HL-60 (cell line): Measurements from ENCODE around the gene ADAMTS13.

Experiments
- DNase-seq, 2 experiments: peaks; one replicate each; pipeline ENCODE4 v3.0.0-alpha.2; 2010 to 2020; ENCODE audit warnings: low read depth in 1 of 2, low spot score in 1 of 2
- H3K27ac ChIP-seq: fragments of 250-450 bp; sonication (Bioruptor Pico); replicated peaks from 2 replicates; pipeline ENCODE4 v1.5.1; 2020; ENCODE audit warnings: mild to moderate bottlenecking, moderate library complexity
- H3K27me3 ChIP-seq: fragments of 250-450 bp; sonication (Bioruptor Pico); 2 replicates; pipeline ENCODE4 v1.5.1; 2021; ENCODE audit warnings: mild to moderate bottlenecking, moderate library complexity; ENCODE audit not compliant: insufficient read depth, poor library complexity, severe bottlenecking
- H3K4me3 ChIP-seq: replicated peaks from 2 replicates; pipeline ENCODE4 v1.5.1; 2011; ENCODE audit warnings: mild to moderate bottlenecking, control low read depth, low read length; ENCODE audit not compliant: insufficient read depth
- GABPA ChIP-seq: IDR thresholded peaks from 2 replicates; pipeline ENCODE4 v1.6.1; 2012; ENCODE audit warnings: low read depth
- POLR2AphosphoS5 ChIP-seq: IDR thresholded peaks from 2 replicates; pipeline ENCODE4 v1.6.1; 2012; ENCODE audit warnings: low read depth
- SPI1 ChIP-seq: IDR thresholded peaks from 2 replicates; pipeline ENCODE4 v1.6.1; 2012; ENCODE audit warnings: low read depth, mild to moderate bottlenecking, borderline replicate concordance
- TF ChIP-seq, protein P1 (sequence below): IDR thresholded peaks from one replicate; pipeline ENCODE4 v1.5.1; 2011; ENCODE audit warnings: low read length, control low read depth, inconsistent platforms; ENCODE audit not compliant: insufficient read depth
- TF ChIP-seq, protein P2 (sequence below): IDR thresholded peaks from 2 replicates; pipeline ENCODE4 v1.6.1; 2012; ENCODE audit warnings: low read depth; ENCODE audit not compliant: insufficient replicate concordance

The ADAMTS13 gene

DNA sequence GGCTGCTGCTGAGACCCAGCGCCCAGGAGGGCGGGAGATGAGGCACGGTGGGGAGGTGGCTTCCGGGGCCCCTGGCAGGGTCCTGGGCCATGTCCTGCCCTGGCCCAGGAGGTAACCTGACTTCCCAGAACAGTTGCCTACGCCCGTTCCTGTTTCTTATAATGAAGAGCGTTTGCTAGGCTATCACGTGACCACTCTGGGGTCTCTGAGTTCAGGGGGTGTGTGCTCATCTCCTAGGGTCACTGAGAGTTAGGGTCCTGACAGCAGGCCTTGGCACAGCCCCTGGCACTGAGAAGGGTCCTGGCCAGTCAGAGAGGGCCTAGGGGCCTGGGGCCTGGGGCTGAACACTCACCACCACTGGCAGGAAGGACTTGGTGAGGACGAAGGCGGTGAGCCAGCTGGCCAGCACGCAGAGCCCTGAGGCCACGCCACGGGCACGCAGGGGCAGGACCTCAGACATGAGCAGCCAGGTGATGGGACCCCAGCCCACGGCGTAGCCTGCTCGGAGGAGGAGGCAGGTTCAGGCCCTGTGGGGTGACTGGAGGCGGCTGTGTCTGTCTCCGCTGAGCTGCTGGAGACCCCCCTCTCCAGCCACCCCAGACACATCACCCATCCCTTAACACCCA is 50.7 kb downstream of the ADAMTS13 start:
- no peak overlapping the region for H3K4me3 ChIP-seq
- TF ChIP-seq POLR2AphosphoS5 (no peak), SPI1 (no peak), GABPA (no peak)
- TF ChIP-seq, protein P1, sequence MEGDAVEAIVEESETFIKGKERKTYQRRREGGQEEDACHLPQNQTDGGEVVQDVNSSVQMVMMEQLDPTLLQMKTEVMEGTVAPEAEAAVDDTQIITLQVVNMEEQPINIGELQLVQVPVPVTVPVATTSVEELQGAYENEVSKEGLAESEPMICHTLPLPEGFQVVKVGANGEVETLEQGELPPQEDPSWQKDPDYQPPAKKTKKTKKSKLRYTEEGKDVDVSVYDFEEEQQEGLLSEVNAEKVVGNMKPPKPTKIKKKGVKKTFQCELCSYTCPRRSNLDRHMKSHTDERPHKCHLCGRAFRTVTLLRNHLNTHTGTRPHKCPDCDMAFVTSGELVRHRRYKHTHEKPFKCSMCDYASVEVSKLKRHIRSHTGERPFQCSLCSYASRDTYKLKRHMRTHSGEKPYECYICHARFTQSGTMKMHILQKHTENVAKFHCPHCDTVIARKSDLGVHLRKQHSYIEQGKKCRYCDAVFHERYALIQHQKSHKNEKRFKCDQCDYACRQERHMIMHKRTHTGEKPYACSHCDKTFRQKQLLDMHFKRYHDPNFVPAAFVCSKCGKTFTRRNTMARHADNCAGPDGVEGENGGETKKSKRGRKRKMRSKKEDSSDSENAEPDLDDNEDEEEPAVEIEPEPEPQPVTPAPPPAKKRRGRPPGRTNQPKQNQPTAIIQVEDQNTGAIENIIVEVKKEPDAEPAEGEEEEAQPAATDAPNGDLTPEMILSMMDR: no peak
- TF ChIP-seq, protein P2, sequence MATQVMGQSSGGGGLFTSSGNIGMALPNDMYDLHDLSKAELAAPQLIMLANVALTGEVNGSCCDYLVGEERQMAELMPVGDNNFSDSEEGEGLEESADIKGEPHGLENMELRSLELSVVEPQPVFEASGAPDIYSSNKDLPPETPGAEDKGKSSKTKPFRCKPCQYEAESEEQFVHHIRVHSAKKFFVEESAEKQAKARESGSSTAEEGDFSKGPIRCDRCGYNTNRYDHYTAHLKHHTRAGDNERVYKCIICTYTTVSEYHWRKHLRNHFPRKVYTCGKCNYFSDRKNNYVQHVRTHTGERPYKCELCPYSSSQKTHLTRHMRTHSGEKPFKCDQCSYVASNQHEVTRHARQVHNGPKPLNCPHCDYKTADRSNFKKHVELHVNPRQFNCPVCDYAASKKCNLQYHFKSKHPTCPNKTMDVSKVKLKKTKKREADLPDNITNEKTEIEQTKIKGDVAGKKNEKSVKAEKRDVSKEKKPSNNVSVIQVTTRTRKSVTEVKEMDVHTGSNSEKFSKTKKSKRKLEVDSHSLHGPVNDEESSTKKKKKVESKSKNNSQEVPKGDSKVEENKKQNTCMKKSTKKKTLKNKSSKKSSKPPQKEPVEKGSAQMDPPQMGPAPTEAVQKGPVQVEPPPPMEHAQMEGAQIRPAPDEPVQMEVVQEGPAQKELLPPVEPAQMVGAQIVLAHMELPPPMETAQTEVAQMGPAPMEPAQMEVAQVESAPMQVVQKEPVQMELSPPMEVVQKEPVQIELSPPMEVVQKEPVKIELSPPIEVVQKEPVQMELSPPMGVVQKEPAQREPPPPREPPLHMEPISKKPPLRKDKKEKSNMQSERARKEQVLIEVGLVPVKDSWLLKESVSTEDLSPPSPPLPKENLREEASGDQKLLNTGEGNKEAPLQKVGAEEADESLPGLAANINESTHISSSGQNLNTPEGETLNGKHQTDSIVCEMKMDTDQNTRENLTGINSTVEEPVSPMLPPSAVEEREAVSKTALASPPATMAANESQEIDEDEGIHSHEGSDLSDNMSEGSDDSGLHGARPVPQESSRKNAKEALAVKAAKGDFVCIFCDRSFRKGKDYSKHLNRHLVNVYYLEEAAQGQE: no peak
- H3K27me3 ChIP-seq: no peaks in the 10 kb centered on the region
- H3K27ac ChIP-seq: no peak overlapping the region
- no peak for DNase-seq

DNA sequence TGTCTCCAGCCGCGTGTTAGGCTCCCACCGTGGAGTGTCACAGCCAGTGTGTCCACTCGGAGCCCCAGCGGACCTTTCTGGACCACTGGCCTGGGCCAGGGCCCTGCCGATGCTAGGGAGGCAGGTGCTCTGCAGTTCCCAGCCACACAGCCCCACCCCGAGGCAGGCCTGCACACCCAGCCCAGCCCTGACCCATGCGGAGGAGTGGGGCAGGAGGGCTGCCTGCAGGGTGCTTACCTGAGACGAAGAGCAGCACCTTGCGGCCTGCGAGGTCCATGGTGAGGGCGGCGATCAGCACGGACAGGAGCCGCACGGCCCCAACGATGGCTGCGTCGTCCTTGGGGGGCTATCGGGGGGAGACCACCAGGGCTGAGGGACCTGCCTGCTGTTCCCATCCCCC is 51.6 kb downstream of the ADAMTS13 start:
- H3K27ac ChIP-seq: no peak overlapping the region
- no peaks in the 10 kb centered on the region for H3K27me3 ChIP-seq
- TF ChIP-seq, protein P1: no peak
- TF ChIP-seq POLR2AphosphoS5 (no peak), SPI1 (no peak), GABPA (no peak)
- TF ChIP-seq, protein P2: no peak
- no peak overlapping the region for H3K4me3 ChIP-seq
- no peak for DNase-seq

DNA sequence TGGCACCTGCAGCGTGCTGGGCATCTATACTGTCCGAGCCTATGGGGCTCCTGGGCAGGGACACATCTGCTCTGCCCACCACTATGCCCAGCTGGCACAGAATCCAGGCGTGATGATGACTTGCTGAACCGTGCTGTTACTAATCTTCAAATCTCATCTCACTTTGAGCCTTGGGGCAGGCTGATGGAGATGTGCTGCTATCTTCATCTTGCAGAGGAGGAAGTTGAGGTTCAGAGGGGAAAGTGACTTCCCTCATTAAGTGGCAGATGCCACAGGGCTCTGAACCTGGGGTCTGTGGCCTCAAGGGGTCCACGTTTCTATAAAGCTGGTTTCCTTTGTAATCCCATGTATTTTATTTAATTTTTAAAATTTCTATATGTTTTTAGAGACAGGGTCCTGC is 52.0 kb downstream of the ADAMTS13 start:
- Histone ChIP-seq H3K4me3 (no peak overlapping the region), H3K27me3 (peaks cover under 1% of the 10 kb centered on the region), H3K27ac (no peak overlapping the region)
- TF ChIP-seq, protein P1: no peak
- TF ChIP-seq POLR2AphosphoS5: peak; percentile 89; the same call in 1 of the 2 replicates
- peak in 1 of 2 experiments; percentile 77 for DNase-seq

DNA sequence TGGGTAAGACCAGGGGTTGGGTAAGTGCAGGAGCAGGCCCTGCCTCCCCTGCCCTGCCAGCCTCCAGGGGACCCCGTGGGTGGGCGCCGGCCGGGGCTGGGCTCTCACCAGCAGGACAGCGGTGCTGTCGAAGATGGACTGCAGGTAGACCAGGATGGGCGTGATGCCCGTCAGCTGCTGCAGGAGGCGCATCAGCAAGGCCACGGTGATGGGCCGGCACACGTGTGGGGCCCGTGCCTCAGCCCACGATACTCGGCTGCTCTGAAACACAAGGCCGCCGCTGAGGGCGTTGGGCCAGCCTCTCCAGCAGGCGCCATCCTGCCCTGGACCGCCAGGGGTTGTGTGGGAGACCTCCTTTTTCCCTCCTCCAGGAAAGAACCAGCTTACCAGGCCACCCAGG is 52.7 kb downstream of the ADAMTS13 start:
- no peak for TF ChIP-seq GABPA
- TF ChIP-seq SPI1: no peak
- TF ChIP-seq, protein P1: no peak
- TF ChIP-seq, protein P2: no peak
- TF ChIP-seq POLR2AphosphoS5: no peak
- no peak for DNase-seq
- Histone ChIP-seq H3K4me3 (no peak overlapping the region), H3K27me3 (peaks cover 7% of the 10 kb centered on the region), H3K27ac (no peak overlapping the region)
